ENCODE results near the gene STARD7. TPM values are rescaled to one million over a fixed set of nuclear protein-coding genes. Genes with fewer than 3 reads are reported as not detected.

STARD7 gene
- total RNA-seq, 1 donor from 2014 or later, result 80.2 TPM

DNA sequence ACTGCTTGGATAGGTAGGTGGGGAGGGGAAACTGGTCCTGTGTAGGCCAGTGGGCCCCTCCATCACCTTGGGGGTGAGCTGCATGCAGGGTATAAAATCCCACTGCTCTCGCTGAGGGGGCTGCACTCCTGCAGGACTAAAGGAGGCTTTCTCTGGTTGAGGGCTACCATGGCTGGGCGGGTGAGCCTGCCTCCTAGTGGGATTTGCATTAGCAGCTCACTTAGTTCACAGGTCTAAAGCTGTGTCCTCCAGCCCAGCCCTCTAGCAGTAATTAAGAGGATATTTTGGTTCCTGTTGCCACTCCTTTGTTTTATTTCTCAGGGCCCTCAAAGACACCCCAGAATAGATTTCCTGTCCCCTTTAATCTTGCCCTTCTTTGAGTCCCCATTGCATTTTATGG lies 32.6 kb upstream of the STARD7 start:
- no peak overlapping the region for H3K27ac Mint-ChIP-seq (ENCODE audit: unreplicated experiment)
- no peaks in the 10 kb centered on the region for H3K36me3 Mint-ChIP-seq (ENCODE audit: unreplicated experiment)
- TF ChIP-seq CTCF (IDR thresholded peaks at IDR 0.05), result no peak
- no peaks in the 10 kb centered on the region for H3K27me3 Mint-ChIP-seq (ENCODE audit: unreplicated experiment)
- H3K4me3 Mint-ChIP-seq (ENCODE audit: unreplicated experiment), result no peak overlapping the region
- no peaks in the 10 kb centered on the region for H3K9me3 Mint-ChIP-seq (ENCODE audit: unreplicated experiment)
- H3K4me1 Mint-ChIP-seq (ENCODE audit: unreplicated experiment), result peaks cover 5% of the 10 kb centered on the region
- DNase-seq (ENCODE audit: extremely low spot score, unreplicated experiment), result no peak

- Mint-ChIP-seq H3K4me1 (ENCODE audit: unreplicated experiment) (peaks cover 3% of the 10 kb centered on the region), H3K27me3 (ENCODE audit: unreplicated experiment) (no peaks in the 10 kb centered on the region), H3K4me3 (ENCODE audit: unreplicated experiment) (no peak overlapping the region), H3K27ac (ENCODE audit: unreplicated experiment) (no peak overlapping the region), H3K9me3 (ENCODE audit: unreplicated experiment) (no peaks in the 10 kb centered on the region), H3K36me3 (ENCODE audit: unreplicated experiment) (no peaks in the 10 kb centered on the region)
- DNase-seq (ENCODE audit: extremely low spot score, unreplicated experiment), result no peak
- no peak for TF ChIP-seq CTCF (IDR thresholded peaks at IDR 0.05)
Observed at GRCh38 chr2:96240341-96241038, 31.9 kb upstream of the STARD7 start.

DNA sequence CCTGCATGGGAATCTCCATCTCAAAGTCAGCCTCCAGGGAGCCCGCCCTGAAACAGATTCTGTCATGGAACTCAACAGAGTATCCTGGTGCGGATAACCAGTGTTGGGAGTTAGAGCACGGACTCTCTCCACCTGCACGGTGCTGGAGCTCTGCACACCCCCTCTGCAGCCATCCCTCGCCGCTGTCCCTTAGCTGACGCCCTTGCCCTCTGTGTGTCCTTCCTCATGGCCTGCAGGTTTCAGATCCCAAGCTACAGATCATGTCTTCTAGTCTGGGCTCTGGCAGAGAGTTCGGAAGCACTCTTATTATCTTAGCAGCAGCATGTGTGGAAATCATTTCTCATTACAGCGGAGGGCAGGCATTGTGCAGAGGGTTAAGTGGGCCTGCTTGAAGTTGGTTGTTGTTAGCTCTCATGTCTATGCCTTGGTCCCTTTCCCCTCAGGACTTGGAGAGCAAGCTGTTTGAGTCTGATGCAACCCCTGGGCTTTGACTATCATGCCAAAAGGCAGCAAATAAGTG lies 31.2 kb upstream of the STARD7 start:
- H3K4me3 Mint-ChIP-seq (ENCODE audit: unreplicated experiment), result no peak overlapping the region
- no peaks in the 10 kb centered on the region for H3K36me3 Mint-ChIP-seq (ENCODE audit: unreplicated experiment)
- TF ChIP-seq CTCF (IDR thresholded peaks at IDR 0.05), result no peak
- no peaks in the 10 kb centered on the region for H3K9me3 Mint-ChIP-seq (ENCODE audit: unreplicated experiment)
- no peak overlapping the region for H3K27ac Mint-ChIP-seq (ENCODE audit: unreplicated experiment)
- no peak for DNase-seq (ENCODE audit: extremely low spot score, unreplicated experiment)
- no peaks in the 10 kb centered on the region for H3K27me3 Mint-ChIP-seq (ENCODE audit: unreplicated experiment)
- H3K4me1 Mint-ChIP-seq (ENCODE audit: unreplicated experiment), result peaks cover 3% of the 10 kb centered on the region

GRCh38 chr2:96239091-96239490 lies 30.5 kb upstream of the STARD7 start:
- H3K36me3 Mint-ChIP-seq (ENCODE audit: unreplicated experiment), result no peaks in the 10 kb centered on the region
- peaks cover 3% of the 10 kb centered on the region for H3K4me1 Mint-ChIP-seq (ENCODE audit: unreplicated experiment)
- no peak overlapping the region for H3K27ac Mint-ChIP-seq (ENCODE audit: unreplicated experiment)
- no peaks in the 10 kb centered on the region for H3K9me3 Mint-ChIP-seq (ENCODE audit: unreplicated experiment)
- no peak overlapping the region for H3K4me3 Mint-ChIP-seq (ENCODE audit: unreplicated experiment)
- TF ChIP-seq CTCF (IDR thresholded peaks at IDR 0.05), result no peak
- H3K27me3 Mint-ChIP-seq (ENCODE audit: unreplicated experiment), result no peaks in the 10 kb centered on the region
- DNase-seq (ENCODE audit: extremely low spot score, unreplicated experiment), result no peak

DNA sequence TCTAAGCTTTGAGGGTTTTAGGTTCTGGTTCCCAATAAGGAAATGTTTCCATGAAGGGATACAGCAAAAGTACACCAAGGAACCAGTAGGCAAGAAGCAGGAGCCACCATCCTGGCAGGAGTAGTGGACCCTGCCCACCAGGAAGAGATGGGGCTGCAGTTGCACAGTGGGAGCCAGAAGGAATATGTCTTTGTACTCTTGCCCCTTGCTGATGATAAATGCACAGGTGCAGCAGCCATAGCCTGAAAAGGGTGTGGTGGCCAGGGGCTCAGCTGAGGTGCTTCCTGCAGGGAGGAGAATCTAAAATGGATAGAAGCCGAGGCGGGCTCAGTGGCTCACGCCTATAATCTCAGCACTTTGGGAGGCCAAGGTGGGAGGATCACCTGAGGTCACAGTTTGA lies 29.6 kb upstream of the STARD7 start:
- no peaks in the 10 kb centered on the region for H3K27me3 Mint-ChIP-seq (ENCODE audit: unreplicated experiment)
- TF ChIP-seq CTCF (IDR thresholded peaks at IDR 0.05), result no peak
- H3K4me3 Mint-ChIP-seq (ENCODE audit: unreplicated experiment), result no peak overlapping the region
- H3K27ac Mint-ChIP-seq (ENCODE audit: unreplicated experiment), result no peak overlapping the region
- peaks cover 3% of the 10 kb centered on the region for H3K4me1 Mint-ChIP-seq (ENCODE audit: unreplicated experiment)
- no peaks in the 10 kb centered on the region for H3K36me3 Mint-ChIP-seq (ENCODE audit: unreplicated experiment)
- no peaks in the 10 kb centered on the region for H3K9me3 Mint-ChIP-seq (ENCODE audit: unreplicated experiment)
- DNase-seq (ENCODE audit: extremely low spot score, unreplicated experiment), result no peak
